NCI-H446 treated with DMSO at 0.1 percent for 48 hours (cell line): ENCODE data around the gene NPIPA3.
"Not testable (repeated sequence)": the region's sequence is repeated elsewhere in the genome, so short reads cannot be mapped to it uniquely, and the experiment has no call there.

Source experiments
- DNase-seq: peaks from one replicate; lab custom pipeline; 2025; lab: John Stamatoyannopoulos, UW

Gene NPIPA3

DNA sequence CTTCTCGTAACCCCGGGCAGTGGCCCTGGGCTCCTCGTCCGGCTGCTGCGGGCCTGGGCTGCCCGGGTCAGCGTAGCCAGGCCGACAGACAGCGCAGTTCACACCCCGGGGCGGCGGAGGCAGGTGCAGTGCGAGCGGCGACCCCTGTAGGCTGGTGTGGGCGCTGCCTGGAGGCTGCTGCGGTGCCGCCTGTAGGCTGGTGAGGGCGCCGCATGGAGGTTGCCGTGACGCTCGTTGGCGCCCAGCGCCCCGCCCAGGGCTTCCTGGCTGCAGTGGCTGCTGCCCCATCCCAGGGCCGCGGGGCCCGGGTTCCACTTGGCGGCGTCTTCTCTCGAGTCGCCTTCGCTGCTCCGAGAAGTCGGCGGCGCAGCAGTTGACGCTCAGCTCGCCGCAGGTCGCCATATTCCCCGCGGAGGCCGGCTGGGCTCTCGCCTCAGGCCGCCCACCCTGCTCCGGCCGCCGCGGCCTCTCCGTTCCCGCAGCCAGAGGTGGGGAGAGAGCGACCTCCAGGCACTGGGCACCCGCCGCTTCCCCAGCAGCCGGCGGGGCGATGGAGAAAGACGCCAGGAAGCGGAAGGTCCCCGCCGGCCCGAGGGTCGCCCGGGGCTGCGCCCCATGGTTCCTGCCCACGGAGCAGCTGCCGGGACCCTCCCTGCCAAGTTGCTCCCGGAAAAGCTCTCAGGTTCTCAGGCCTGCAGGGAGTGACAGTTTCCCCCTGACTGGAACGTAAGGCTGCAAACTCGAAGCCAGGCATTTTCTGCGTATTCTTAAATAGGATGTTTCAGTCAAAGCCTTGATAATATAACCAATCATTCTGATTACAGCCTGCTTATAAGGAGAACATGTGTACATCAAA is at the start of gene NPIPA3:
Gene NPIPA3, plus strand, starts transcription at position 256 of the 856 bp plus-strand sequence. CDS start 5,533 bp downstream, outside the sequence.
- DNase-seq: not testable (repeated sequence)

DNA sequence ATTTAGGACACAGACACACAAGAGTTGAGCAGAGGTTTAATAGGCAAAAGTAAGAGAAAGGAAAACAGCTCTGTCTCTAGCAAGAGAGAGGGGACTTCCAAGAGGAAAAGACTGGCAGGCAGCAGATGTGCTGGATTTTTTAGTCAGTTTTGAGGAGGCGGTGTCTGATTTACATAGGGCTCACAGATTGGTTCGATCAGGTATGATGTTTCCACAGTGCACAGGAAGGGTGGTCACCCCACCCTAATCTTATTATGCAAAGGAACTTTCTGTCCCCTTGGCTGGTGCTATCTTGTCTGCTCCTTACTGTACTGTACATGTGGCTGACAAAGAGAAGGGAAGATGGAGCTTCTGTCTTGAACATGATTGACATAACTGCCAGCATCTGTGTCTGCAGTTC is 45.1 kb upstream of the NPIPA3 start:
- no peak for DNase-seq

DNA sequence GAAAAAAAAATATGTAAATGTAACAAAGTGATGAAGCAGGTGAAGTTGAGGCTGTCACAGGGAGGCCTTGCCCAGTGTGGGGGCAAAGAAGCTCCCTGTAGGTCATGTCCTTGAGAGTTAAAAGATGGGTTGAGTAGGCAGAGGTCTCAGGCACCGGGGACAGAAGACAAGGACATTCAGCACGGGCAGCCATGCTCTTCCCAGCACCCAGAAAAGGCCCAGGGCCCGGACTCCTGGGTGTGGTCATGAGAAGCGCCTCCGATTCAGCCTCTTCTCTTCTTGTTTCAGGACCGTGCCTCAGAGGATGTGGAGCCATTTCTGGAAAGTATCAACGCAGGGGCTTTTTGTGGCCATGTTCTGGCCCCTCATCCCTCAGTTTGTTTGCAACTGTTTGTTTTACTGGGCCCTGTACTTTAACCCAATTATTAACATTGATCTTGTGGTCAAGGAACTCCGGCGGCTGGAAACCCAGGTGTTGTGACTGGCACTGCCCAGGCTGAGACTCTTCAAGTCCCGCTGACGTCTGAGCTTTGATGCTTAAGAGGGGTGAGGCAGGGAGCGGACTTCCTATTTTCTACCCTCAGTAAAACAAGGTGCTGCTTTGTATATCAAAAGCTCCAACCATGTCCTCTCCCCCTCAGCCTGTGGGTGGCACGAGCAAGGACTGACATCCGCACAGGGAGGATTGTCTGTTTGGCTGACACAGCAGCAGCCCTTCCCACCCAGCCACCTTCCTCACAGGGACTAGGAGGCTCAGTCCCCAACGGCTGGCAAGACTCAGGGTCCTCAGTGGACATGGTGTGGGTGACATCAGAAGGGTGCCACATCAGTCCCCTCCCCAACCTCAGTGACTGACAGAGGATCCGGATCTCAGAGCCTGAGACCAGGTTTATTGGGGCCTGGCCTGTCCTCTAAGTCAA is 35.6 kb upstream of the NPIPA3 start:
- DNase-seq: no peak

DNA sequence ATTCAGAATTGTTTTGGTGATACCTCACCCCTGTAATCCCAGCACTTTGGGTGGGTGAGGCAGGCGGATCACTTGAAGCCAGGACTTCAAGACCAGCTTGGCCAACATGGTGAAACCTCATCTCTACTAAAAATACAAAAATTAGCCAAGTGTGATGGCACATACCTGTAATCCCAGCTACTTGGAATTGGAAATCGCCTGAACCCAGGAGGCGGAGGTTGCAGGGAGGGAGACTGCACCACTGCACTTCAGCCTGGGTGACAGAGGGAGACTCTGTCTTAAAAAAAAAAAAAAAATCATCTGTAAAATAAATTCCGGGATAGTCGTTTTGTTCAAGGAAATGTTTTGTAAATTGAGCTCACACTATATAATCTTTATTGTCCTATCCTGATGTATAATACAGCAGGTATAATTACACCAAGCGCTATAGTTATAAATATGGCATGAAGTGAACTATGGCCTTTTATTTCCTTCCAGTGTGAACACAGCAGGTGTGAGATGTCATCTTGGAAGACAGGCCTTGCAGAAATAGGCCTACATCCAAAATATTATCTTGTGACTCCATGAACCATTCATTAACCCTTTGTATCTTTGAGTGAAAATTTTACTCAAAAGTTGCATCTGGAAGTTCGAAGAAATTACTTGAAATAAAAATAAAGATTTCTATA is 34.5 kb upstream of the NPIPA3 start:
- no peak for DNase-seq

DNA sequence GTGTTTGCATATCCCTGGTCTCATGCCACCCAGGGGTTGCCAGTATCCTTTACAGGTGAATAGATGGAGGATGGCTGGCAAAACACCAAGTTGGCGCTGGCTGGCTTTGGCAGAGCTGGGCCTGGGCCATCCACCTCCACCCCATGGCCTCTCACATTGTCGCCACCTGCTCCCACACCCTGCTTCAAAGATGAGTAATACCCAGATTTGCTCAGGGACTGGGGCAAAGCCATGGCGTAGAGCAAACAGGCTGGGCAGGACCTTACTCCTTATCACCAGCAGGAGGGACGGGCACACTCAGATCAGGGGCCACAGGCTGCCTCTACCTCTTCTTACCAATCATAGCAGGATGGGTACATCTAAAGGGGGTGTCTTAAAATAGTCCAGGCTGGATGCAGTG is 33.4 kb upstream of the NPIPA3 start:
- DNase-seq: no peak

DNA sequence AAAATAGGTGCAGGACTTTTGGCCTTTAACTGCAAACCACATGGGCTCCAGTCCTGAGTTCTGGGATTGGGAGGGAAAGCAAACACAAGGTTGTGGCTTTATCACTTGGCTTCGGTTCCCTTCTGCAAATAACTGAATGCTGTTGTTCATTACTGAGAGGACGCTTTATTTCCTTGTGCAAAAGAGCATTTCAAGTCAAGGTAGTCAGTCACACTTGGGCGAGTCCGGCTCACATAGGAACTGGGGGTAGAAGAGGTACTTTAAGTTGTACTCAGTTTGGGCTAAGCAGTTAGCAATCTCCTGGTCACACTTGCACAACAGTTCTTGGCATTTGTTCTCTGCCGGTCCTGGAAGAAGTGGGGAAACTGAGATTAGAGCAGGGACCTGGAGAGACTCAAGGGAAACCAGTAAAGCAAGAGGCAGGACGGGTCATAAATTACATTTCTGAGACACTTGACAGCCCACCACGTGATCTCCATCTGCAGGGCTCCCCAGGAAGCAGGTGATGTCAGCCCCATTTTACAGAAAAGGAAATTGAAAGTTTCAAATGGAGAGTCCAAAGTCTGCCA is 30.7 kb upstream of the NPIPA3 start:
- DNase-seq: no peak

DNA sequence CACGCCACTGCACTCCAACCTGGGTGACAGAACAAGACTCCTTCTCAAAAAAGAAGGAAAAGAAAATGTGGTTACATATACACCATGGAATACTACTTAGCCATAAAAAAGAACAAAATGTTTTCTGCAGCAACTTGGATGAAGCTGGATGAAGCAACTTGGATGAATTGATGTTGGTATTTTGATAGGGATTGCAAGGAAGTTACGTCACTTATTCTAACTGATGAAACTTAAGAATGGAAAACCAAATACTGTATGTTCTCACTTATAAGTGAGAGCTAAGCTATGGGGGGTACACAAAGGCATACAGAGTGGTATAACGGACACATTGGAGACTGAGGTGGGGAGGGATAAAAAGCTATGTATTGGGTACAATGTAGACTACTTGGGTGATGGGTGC is 26.6 kb upstream of the NPIPA3 start:
- DNase-seq: no peak

DNA sequence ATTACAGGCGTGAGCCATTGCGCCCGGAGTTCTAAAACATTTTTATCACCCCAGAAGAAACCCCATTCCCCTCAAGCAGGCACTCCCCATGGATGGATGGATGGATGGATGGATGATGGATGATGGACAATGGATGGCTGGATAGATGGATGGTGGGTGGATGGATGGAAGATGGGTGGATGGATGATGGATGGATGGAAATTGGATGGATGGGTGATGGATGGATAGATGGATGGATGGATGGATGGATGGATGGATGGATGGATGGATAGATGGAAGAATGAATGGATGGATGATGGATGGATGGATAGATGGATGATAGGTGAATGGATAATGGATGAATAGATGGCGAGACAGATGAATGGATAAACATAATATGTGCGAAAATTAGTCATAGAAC is 25.6 kb upstream of the NPIPA3 start:
- DNase-seq: no peak

DNA sequence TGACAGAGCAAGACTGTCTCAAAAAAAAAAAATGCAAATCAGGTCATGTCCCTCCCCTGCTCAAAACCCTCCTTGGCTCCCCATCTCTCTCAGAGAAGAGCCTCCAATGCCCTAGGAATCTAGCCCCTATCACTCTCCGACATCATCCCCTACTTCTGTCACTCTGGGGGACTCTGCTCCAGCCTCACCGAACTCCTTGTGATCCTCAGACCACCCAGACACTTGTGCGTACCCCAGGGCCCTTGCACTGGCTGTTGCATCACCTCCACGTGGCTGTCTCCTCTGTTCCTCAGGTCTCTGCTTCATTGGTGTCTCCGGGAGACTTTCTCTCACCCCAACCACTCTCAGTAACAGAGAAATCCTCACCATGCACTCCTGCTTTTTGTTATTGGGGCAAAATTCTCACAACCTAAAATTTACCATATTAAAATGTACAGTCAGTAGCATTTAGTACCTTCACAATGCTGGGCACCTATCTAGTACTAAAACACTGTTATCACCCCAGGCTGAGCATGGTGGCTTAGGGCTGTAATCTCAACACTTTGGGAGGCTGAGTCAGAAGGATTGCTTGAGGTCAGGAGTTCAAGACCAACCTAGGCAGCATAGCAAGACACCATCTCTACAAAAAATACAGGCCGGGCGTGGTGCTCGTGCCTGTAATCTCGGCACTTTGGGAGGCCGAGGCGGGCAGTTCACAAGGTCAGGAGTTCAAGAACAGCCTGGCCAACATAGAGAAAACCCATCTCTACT is 24.3 kb upstream of the NPIPA3 start:
- no peak for DNase-seq

DNA sequence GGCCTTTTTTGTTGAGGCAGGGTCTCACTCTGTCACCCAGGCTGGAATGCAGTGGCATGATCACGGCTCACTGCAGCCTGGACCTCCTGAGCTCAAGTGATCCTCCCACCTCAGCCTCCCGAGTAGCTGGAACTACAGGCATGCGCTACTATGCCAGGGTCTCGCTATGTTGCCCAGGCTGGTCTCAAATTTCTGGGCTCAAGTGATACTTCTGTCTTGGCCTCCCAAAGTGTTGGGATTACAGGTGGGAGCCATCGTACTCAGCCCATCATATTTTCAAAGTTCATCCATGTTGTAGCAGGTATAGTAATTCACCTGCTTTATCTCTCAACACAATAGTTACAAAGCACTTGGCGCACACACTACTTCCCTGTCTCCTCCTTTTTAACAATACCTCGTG is 22.8 kb upstream of the NPIPA3 start:
- DNase-seq: not testable (repeated sequence)

DNA sequence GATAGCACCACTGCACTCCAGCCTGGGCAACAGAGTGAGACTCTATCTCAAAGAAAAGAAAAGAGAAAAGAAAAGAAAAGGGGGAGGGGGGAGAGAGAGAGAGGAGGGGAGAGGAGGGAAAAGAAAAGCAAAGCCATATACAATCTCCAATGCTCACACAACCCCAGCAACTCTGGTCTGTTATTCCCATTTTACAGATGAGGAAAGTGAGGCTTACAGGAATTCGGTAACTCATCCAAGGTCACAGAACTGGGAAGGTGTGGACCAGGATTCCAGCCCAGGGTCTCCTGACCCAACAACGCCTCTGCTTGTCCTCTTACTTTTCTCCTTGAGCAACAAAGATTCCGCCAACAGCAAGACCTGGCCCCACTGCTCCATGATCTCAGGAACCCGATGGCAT is 22.1 kb upstream of the NPIPA3 start:
- DNase-seq: no peak

DNA sequence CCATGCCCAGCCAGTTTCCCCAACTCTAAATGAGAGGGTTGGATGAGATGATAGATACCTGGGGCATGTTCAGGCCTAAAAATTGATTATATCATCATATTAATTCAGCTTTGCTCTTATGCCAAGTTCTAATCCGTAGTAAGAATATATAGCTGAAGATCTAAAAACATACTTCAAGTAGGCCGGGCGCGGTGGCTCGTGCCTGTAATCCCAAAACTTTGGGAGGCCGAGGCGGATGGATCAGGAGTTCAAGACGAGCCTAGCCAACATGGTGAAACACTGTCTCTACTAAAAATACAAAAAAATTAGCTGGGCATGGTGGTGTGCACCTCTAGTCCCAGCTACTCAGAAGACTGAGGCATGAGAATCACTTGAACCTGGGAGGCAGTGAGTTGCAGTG is 21.1 kb upstream of the NPIPA3 start:
- DNase-seq: no peak

DNA sequence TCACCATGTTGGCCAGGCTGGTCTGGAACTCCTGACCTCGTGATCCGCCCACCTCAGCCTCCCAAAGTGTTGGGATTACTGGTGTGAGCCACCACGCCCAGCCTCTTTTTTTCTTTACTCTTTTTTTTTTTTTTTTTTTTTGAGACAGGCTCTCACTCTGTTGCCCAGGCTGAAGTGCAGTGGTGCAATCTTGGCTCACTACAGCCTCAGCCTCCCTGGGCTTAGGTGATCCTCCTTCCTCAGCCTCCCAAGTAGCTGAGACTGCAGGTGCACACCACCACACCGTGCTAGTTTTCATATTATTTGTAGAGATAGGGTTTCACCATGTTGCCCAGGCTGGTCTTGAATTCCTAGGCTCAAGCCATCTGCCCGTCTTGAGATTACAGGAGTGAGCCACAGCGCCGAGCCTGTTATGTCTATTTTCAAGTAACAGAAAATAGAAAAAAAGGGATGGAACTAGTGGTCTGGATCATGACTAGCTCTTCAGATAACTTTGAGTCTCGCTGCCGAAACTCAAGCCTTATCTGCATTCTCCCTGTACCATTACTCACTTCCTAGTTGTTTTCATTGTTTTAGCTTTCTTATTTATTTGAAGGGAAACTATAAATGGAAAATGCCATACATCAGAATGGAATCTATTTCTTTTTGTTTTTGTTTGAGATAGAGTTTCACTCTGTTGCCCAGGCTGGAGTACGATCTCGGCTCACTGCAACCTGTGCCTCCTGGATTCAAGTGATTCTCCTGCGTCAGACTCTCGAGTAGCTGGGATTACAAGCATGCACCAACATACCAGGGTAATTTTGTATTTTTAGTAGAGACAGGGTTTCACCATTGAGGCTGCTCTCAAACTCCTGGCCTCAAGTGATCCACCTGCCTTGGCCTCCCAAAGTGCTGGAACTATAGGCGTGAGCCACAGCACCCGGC is 17.1 kb upstream of the NPIPA3 start:
- DNase-seq: not testable (repeated sequence)

DNA sequence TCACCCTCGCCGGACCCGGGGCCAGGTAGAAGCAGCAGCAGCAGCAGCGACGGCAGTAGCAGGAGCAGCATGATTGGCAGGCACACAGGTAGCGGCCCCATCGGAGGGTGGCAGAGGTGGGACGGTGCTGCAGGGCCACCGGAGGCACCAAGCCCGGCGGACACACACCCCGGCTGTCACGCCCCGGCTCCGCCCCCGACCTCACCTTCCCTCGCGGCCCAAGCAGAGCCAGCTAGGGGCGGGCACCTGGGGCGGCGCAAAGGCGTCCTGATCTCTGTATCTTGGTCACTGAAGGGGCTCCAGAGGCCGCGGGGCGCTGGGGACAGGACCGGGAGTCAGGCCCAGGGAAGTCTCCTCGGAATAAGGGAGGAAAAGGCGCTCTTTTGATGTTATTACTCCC is 9.1 kb upstream of the NPIPA3 start, which contains the start of gene PLA2G10:
Gene PLA2G10, minus strand, starts transcription at position 180 of the 400 bp plus-strand sequence. Its CDS starts 79 bp downstream, at position 101.
- not testable (repeated sequence) for DNase-seq

DNA sequence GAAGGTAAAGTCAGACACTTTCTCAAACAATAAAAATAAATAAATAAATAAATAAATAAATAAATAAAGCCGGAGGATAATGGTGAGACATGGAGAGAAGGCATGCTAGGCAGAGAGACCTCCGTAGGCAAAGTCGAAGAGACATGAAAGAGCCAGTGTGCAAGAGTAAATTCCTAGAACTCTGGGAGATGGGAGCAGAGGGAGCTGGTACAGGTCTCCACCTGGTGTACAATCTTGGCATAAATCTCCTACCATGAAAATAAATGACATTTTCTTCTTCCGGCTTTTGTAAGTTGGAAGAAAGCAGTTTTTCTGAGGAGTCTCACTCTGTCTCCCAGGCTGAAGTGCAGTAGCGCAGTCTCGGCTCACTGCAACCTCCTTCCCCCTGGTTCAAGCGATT is 1.4 kb upstream of the NPIPA3 start:
- not testable (repeated sequence) for DNase-seq

DNA sequence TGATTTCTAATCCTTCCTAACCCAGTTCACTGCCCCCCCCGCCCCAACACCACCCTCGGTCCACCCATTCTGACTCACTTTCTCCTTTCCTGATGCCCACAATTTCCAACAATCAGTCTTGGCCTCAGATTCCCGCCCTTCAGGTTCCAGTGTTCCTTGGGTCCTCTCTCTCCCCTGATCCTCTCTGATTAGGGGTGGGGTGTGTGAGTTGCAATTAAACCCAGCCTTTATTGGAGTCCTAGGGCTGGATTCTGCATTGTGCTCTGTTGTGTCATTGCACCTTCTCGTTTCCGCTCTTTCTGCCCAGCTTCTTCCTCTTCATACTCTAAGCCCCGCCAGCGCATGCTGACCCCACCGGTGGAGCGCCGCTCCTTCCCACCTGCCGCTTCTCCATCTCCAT is 539 bp upstream of the NPIPA3 start:
- DNase-seq: not testable (repeated sequence)

DNA sequence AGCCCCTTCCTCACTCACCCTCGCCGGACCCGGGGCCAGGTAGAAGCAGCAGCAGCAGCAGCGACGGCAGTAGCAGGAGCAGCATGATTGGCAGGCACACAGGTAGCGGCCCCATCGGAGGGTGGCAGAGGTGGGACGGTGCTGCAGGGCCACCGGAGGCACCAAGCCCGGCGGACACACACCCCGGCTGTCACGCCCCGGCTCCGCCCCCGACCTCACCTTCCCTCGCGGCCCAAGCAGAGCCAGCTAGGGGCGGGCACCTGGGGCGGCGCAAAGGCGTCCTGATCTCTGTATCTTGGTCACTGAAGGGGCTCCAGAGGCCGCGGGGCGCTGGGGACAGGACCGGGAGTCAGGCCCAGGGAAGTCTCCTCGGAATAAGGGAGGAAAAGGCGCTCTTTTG is 30.0 kb downstream of the NPIPA3 start:
- not testable (repeated sequence) for DNase-seq

DNA sequence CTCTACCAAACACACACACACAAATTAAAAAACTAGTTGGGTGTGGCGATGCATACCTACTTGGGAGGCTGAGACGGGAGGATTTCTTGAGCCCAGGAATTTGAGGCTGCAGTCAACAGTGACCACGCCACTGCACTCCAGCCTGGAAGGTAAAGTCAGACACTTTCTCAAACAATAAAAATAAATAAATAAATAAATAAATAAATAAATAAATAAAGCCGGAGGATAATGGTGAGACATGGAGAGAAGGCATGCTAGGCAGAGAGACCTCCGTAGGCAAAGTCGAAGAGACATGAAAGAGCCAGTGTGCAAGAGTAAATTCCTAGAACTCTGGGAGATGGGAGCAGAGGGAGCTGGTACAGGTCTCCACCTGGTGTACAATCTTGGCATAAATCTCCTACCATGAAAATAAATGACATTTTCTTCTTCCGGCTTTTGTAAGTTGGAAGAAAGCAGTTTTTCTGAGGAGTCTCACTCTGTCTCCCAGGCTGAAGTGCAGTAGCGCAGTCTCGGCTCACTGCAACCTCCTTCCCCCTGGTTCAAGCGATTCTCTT is 37.7 kb downstream of the NPIPA3 start:
- DNase-seq: not testable (repeated sequence)

DNA sequence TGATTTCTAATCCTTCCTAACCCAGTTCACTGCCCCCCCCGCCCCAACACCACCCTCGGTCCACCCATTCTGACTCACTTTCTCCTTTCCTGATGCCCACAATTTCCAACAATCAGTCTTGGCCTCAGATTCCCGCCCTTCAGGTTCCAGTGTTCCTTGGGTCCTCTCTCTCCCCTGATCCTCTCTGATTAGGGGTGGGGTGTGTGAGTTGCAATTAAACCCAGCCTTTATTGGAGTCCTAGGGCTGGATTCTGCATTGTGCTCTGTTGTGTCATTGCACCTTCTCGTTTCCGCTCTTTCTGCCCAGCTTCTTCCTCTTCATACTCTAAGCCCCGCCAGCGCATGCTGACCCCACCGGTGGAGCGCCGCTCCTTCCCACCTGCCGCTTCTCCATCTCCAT is 38.6 kb downstream of the NPIPA3 start:
- not testable (repeated sequence) for DNase-seq
